ENCODE results near the gene GFM1. TPM values are rescaled to one million over a fixed set of nuclear protein-coding genes. Genes with fewer than 3 reads are reported as not detected.
A peak's percentile ranks its signal among the peaks of the same experiment; 100 is the strongest.

The GFM1 gene
- total and polyA plus RNA-seq, 2 of the 13 experiments (the other 11 are each of a cell fraction or from before 2014, with no cell fraction given), result 10.5 to 59.0 TPM

DNA sequence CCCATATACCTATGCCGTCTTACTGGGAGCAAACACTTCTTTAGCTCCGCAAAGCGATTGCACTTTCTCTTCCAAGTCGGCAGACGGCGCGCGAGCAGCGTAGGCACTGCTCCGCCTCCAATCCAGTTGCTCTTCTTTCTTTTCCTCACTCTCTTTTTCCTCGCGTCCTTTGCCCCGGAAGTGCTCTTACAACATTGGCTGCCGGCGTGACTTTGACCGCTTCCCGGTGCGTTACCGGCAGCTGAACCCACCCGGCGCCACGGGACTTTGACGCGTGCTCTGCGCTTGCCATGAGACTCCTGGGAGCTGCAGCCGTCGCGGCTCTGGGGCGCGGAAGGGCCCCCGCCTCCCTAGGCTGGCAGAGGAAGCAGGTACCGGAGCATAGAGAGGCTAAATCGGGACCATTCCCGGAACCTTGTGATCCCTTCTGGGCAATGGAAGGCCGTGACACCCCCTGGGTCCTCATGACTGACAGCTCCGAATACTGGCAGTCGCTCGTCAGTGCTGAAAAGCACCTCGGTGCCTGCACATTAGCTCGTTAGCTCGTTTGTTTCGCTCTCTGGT, at the start of gene GFM1 (continued):
- peak; percentile 41; the same call in 1 of the 2 replicates for TF ChIP-seq ZBTB21 (CRISPR knock-in tag; IDR thresholded peaks at IDR 0.05)
- TF ChIP-seq, protein P1, sequence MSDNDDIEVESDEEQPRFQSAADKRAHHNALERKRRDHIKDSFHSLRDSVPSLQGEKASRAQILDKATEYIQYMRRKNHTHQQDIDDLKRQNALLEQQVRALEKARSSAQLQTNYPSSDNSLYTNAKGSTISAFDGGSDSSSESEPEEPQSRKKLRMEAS (IDR thresholded peaks at IDR 0.05), result peak; percentile 97
- TF ChIP-seq FOXP1 (IDR thresholded peaks at IDR 0.05), result no peak
- TF ChIP-seq FOXP1 (CRISPR knock-in tag; IDR thresholded peaks at IDR 0.05), result peak; percentile 25; the same call in 1 of the 2 replicates
- TF ChIP-seq, protein P2, sequence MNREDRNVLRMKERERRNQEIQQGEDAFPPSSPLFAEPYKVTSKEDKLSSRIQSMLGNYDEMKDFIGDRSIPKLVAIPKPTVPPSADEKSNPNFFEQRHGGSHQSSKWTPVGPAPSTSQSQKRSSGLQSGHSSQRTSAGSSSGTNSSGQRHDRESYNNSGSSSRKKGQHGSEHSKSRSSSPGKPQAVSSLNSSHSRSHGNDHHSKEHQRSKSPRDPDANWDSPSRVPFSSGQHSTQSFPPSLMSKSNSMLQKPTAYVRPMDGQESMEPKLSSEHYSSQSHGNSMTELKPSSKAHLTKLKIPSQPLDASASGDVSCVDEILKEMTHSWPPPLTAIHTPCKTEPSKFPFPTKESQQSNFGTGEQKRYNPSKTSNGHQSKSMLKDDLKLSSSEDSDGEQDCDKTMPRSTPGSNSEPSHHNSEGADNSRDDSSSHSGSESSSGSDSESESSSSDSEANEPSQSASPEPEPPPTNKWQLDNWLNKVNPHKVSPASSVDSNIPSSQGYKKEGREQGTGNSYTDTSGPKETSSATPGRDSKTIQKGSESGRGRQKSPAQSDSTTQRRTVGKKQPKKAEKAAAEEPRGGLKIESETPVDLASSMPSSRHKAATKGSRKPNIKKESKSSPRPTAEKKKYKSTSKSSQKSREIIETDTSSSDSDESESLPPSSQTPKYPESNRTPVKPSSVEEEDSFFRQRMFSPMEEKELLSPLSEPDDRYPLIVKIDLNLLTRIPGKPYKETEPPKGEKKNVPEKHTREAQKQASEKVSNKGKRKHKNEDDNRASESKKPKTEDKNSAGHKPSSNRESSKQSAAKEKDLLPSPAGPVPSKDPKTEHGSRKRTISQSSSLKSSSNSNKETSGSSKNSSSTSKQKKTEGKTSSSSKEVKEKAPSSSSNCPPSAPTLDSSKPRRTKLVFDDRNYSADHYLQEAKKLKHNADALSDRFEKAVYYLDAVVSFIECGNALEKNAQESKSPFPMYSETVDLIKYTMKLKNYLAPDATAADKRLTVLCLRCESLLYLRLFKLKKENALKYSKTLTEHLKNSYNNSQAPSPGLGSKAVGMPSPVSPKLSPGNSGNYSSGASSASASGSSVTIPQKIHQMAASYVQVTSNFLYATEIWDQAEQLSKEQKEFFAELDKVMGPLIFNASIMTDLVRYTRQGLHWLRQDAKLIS (CRISPR knock-in tag; IDR thresholded peaks at IDR 0.05), result no peak
- TF ChIP-seq, protein P3, sequence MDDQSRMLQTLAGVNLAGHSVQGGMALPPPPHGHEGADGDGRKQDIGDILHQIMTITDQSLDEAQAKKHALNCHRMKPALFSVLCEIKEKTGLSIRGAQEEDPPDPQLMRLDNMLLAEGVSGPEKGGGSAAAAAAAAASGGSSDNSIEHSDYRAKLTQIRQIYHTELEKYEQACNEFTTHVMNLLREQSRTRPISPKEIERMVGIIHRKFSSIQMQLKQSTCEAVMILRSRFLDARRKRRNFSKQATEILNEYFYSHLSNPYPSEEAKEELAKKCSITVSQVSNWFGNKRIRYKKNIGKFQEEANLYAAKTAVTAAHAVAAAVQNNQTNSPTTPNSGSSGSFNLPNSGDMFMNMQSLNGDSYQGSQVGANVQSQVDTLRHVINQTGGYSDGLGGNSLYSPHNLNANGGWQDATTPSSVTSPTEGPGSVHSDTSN (CRISPR knock-in tag; IDR thresholded peaks at IDR 0.05; ENCODE audit: borderline replicate concordance), result no peak
- no peak for TF ChIP-seq SNAI1 (CRISPR knock-in tag; IDR thresholded peaks at IDR 0.05; ENCODE audit: borderline replicate concordance)
- TF ChIP-seq, protein P4, sequence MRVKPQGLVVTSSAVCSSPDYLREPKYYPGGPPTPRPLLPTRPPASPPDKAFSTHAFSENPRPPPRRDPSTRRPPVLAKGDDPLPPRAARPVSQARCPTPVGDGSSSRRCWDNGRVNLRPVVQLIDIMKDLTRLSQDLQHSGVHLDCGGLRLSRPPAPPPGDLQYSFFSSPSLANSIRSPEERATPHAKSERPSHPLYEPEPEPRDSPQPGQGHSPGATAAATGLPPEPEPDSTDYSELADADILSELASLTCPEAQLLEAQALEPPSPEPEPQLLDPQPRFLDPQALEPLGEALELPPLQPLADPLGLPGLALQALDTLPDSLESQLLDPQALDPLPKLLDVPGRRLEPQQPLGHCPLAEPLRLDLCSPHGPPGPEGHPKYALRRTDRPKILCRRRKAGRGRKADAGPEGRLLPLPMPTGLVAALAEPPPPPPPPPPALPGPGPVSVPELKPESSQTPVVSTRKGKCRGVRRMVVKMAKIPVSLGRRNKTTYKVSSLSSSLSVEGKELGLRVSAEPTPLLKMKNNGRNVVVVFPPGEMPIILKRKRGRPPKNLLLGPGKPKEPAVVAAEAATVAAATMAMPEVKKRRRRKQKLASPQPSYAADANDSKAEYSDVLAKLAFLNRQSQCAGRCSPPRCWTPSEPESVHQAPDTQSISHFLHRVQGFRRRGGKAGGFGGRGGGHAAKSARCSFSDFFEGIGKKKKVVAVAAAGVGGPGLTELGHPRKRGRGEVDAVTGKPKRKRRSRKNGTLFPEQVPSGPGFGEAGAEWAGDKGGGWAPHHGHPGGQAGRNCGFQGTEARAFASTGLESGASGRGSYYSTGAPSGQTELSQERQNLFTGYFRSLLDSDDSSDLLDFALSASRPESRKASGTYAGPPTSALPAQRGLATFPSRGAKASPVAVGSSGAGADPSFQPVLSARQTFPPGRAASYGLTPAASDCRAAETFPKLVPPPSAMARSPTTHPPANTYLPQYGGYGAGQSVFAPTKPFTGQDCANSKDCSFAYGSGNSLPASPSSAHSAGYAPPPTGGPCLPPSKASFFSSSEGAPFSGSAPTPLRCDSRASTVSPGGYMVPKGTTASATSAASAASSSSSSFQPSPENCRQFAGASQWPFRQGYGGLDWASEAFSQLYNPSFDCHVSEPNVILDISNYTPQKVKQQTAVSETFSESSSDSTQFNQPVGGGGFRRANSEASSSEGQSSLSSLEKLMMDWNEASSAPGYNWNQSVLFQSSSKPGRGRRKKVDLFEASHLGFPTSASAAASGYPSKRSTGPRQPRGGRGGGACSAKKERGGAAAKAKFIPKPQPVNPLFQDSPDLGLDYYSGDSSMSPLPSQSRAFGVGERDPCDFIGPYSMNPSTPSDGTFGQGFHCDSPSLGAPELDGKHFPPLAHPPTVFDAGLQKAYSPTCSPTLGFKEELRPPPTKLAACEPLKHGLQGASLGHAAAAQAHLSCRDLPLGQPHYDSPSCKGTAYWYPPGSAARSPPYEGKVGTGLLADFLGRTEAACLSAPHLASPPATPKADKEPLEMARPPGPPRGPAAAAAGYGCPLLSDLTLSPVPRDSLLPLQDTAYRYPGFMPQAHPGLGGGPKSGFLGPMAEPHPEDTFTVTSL (CRISPR knock-in tag; IDR thresholded peaks at IDR 0.05; ENCODE audit: borderline replicate concordance), result no peak
- TF ChIP-seq ZFP62 (CRISPR knock-in tag; IDR thresholded peaks at IDR 0.05), result no peak
- TF ChIP-seq GATAD2A (CRISPR knock-in tag; IDR thresholded peaks at IDR 0.05), result peak; percentile 65
- no peak for TF ChIP-seq ZNF253 (CRISPR knock-in tag; IDR thresholded peaks at IDR 0.05; ENCODE audit: borderline replicate concordance)
- peak; percentile 96; the same call in 1 of the 2 replicates for TF ChIP-seq ZFP90 (CRISPR knock-in tag; IDR thresholded peaks at IDR 0.05; ENCODE audit: borderline replicate concordance)
- no peak for TF ChIP-seq RFX3 (CRISPR knock-in tag; IDR thresholded peaks at IDR 0.05)
- TF ChIP-seq ZNF292 (CRISPR knock-in tag; IDR thresholded peaks at IDR 0.05; ENCODE audit: borderline replicate concordance, low read depth), result peak; percentile 84
- no peak for TF ChIP-seq THYN1 (CRISPR knock-in tag; IDR thresholded peaks at IDR 0.05; ENCODE audit: borderline replicate concordance, low read depth)
- TF ChIP-seq SYNCRIP (IDR thresholded peaks at IDR 0.05; ENCODE audit: insufficient read depth, low read depth, low read length), result no peak
- TF ChIP-seq ZNF367 (CRISPR knock-in tag; IDR thresholded peaks at IDR 0.05; ENCODE audit: borderline replicate concordance), result no peak
- TF ChIP-seq CBX2 (IDR thresholded peaks at IDR 0.05; ENCODE audit: low read depth, low read length), result no peak
- no peak for TF ChIP-seq CBX2 (CRISPR knock-in tag; IDR thresholded peaks at IDR 0.05; ENCODE audit: low read depth)
- TF ChIP-seq ZNF264 (CRISPR knock-in tag; IDR thresholded peaks at IDR 0.05), result 0 out of 2 replicates have a peak, but pooled peaks have one; percentile 34
- peak; percentile 69; the same call in 1 of the 2 replicates for TF ChIP-seq RAD21 (CRISPR knock-in tag; IDR thresholded peaks at IDR 0.05)
